Stimulated activated CD4-positive, alpha-beta T cell treated with anti-CD3 and anti-CD28 coated beads, Interleukin-15, amount 100 ng/mL, for 1 hour (primary cell): ENCODE results near the gene MCTP1.

ENCODE experiments used
- DNase-seq, 2 donors: peaks; one replicate each; pipeline ENCODE4 v3.0.0-alpha.2; 2020; ENCODE audit warnings: low read depth in 1 of 2, low spot score in 1 of 2

MCTP1 gene

DNA sequence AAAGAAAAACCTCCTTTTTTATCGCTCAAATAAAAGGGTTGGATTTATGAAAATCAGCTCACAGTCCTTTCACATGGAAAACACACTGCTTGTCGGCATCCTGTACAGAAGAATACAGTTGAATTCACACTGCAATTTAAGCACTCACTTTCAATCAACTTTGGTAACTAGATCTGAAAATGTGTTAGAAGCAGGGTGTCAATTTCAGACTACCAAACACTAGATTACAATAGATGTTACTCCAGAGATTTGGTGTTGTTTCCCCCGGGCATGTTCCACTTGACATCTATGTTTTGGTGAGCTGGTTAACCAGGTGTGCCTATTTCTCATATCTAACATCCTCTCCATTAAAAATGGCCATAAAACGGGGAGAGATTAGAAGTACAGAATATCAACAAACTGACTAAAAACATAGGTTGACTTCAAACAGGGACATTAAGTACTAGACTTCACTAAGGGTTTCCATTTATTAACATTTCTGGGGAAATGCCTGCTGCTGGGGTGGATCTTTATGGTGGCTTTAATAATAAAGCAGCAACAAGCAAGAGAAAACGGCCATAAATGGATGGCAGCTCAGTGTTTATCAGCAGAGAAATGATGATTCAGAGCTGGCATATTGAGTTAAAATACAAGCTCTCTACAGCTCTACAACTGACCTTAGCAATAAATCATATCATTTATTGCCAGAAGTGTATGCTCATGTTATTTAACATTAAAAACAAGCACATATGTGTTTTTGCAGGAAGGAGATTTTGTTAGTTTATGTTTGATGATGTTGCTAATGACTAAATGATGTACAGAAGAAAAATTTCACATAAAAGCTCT, 507.6 kb downstream of the MCTP1 start:
- DNase-seq, result no peak

DNA sequence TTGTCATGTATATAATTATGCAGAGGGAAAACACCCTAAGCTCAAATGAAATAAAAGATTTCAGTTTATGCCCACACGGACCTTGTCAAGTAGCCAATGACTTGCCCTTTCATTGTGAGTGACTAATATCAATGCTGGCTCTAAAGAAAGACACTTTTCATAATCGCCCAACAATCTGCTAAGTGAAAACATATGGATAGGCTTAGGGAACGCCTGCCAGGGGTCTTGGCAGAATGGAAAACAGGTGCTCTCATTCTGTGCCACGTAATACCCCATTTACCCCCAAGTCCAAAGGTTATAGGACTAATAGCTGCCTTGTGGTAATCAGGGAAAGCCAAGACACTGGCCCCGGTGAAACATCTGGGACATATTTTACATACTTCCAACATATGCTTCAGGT, 508.7 kb downstream of the MCTP1 start:
- DNase-seq, result no peak

DNA sequence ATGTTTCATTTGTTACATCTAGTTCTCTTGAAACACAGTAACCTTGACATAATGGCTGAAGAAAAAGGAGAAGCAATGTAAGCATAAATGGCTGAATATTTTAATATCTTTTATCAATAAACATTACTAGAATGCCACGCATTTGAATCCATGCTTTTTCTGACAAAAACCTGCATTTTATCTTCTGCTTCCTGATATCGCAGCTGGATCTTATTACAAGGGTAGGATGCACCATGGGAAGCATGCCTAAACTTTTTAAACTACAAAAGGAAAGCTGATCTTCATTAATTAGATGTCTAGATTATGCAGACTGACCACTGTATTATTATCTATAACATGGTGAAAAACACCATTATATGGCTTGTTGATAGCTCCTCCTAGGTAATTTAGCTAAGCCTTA, 509.8 kb downstream of the MCTP1 start:
- DNase-seq, result no peak

DNA sequence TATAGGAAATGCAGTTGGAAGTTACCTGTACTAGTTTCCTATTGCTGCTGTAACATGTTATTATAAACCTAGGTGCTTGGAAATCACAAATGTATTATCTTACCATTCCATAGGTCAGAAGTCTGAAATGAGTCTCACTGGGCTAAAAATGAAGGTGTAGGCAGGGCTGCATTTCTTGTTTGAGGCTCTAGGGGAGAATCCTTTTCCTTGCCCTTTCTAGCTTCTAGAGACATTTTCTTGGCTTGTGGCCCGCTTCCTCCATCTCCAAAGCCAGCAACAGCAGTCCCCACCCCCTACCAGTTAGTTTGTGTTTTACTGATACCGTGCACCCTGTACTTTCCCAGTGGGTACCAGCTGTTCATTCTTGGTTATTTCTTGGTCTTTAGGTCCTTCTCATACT, 513.2 kb downstream of the MCTP1 start:
- no peak for DNase-seq

DNA sequence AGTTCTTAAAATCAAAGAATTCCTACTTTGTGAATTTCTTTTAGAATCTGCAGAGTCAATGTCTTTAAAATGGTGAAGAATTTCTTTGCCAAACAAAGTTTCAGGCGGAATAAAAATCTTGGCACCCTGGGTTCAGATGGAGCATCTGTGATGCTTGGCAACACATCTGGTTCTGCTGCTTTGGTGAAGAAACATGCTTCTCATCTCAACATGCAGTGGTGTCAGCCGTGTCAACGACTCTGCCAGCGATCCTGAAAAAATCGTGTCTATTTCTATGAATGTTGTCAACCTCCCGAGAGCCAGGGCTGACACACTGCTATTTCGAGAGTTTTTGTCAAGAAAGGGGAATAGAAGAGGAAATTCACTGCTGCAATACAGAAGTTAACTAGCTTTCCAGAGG, 514.9 kb downstream of the MCTP1 start:
- DNase-seq, result no peak

DNA sequence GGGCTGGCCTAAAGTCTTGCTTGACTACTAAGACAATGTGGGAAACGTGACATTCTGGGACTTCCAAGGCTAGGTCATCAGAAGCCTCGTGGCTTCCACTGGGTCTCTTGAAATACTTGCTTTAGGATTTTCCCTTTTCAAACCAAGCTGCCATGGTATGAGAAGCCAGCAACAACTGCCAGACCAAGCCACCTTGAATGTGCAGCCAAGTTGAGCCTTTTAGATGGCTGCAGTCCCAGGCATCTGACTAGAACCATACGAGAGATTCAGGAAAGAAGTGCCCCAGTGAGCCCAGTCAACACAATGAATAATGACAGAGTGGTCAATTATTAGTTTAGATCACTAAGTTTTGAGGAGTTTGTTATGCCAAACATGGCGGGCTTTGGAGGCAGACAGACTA, 523.1 kb downstream of the MCTP1 start:
- no peak for DNase-seq

DNA sequence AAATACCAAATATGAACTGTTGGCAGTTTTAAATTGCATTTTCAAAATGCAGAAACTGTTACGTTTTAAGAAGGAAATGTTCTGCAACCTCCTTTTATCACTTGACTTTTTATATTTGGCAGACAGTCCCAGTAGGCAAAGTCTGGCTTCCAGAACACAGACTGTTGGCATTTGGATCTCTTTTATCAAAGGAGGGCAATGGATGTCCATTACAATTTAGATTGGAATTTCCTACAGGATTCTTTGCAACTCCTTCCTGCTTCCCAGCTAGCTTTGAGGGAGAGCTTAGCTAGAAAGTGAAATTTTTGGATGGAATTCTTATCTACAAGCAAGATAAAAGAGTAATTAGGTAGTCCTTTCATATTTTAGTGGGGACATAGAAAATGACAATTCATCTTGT, 523.8 kb downstream of the MCTP1 start:
- DNase-seq, result no peak

DNA sequence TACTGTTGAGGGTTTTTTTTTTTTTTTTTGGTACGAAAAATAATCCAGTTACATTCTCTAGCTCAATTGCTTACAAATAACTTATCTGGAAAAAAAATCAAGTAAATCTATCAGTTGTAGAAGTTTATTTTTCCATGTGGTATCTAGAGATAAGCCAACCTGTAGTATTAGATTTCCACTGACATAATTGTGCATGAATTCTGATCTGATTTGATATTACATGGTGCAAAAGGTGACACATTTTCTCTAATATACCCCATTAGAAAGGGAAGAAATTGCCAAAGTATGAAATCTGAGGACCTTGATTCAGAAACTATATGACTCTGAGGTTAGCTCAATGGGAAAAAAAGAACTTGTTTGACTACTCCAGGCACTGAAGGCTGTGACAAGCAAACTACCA, 524.9 kb downstream of the MCTP1 start:
- no peak for DNase-seq

DNA sequence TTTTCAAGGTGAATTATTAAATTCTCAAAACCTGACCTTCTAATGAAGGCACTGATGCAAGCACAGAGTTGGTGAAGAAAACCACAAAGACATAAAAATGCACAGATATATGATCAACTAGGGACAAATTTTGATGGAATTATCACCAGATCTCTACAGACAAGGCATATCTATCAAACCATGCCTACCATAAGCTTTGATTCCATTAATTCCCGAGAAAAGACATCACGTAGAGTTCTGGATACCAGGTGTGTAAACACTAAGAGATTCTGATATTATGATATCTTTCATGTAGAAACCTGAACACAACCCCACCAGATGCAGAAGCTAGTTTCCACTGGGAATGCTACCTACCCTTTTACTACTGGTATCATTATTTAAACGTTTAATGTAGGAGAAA, 525.9 kb downstream of the MCTP1 start:
- no peak for DNase-seq

DNA sequence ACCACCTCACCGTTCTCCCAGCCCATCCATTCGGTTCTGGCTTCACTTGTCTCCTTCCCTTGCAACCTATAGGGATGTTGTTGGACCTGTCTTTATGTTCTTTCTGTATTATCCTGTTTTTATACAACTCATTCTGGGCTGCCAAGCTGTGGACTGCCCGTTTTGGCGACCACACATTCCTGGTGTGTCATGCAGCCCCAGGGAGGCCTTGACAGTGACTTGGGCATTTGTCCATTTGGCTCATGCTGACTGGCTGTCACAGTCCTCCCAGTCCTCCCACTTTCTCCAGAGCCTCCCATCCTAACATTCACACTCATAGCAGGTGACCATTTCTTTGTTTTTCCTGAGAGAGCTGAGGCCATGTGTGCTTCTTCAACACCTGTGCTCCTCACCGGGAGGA, 530.1 kb downstream of the MCTP1 start:
- DNase-seq, result no peak

DNA sequence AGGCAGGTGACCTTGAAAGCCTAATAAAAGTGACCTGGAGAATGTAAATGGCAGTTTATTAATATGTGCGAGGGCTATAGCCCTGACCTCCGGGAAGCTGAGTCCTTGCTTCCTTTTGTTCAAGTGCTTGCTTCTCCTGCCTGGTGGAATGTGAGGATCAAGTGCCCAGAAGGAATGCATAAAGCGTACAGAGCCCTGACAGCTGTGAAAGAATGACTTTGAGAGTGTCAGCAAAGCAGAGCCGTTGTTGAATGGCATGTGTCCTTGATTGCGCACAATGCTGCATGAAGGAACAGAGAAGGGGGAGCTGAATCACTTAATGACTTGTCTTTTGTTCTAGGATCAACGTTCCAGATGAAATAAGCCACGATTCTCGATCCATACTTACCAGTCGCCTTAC, 533.4 kb downstream of the MCTP1 start:
- no peak for DNase-seq

DNA sequence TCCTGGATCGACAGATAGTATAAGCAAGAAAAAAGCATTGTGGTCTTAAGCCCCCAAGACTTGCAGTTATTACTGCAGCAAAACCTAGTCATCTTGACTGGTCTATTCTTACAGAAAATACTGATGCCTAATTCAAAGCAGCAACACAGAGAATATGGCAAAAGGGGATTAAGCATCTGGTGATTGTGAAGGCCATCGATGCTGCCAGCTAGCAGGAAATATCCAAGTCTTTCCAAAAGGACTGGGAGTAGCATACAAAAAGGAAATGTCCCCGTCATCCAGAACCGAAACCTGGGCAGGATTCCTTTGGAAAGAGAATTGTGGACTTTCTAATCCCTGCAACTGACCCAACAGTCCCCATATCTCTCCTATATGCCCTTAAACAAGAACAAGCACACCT, 534.2 kb downstream of the MCTP1 start:
- no peak for DNase-seq

DNA sequence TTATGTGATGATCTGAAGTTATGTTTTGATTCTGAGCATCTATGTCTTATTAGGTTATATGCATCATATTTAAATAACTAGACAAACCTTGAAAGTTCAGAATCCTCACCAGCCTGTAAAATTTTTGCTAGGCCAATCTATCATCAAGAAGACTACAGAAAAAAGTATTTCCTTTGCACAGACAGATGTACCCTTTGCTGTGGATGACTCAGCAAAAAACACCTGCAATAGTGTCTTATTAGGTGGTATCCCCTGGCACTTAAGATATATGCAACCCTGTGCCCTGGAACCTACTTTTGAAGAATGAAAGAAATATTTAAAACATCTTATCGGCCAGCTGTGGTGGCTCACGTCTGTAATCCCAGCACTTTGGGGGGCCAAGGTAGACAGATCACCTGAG, 535.9 kb downstream of the MCTP1 start:
- no peak for DNase-seq

DNA sequence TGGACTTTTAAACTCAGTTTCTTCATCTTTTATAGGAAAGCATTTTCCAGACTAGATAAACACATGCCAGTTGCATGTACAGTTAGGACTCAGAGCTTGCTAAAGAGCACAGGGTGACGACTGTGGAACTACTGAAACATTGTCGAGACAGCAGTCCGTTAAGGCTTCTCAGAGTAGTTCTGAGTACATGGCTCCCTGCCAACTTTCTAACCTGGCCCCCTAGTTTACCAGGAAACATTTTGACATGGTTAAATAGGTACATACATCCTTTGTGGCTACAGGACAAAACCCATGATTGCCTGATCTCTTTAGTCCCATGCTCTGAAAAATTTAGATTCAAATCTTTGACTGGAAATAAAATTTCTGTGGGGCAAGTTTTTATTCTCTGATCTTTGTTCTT, 536.7 kb downstream of the MCTP1 start:
- DNase-seq, result no peak

DNA sequence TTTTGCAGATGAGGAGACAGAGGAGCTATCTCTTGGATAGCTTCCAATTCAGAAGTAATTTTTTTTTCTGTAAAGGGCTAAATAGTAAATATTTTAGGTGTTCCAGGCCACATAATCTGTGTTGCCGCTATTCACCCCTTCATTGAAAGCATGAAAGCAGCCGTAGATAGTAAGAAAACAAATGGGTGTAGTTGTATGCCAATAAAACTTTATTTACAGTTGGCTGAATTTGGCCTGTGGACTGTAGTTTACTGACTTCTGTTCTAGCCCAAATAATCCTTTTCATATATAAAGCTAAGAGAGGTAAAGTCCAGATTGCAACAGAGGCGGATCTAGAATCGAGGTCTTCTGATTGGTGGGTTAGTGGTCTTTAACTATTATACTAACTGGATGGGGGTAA, 537.5 kb downstream of the MCTP1 start:
- no peak for DNase-seq

DNA sequence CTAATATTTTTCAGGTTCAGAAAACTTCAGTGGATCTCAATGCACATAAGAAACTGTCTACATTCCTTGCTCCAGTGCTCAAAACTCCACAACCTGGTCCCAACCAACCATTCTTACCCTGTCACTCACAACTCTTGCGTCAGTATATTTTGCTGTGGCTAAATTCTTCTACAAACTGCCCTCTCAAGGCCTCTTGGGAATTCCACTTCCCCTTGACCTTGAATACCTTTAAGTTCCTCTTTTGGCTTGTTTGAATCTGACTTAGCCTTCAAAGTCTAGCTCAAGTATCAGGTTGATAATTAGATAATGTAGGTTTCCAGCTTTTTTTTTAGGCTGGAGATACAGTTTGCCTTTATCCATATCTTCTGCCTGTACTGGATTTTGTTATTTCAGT, 538.2 kb downstream of the MCTP1 start:
- no peak for DNase-seq

DNA sequence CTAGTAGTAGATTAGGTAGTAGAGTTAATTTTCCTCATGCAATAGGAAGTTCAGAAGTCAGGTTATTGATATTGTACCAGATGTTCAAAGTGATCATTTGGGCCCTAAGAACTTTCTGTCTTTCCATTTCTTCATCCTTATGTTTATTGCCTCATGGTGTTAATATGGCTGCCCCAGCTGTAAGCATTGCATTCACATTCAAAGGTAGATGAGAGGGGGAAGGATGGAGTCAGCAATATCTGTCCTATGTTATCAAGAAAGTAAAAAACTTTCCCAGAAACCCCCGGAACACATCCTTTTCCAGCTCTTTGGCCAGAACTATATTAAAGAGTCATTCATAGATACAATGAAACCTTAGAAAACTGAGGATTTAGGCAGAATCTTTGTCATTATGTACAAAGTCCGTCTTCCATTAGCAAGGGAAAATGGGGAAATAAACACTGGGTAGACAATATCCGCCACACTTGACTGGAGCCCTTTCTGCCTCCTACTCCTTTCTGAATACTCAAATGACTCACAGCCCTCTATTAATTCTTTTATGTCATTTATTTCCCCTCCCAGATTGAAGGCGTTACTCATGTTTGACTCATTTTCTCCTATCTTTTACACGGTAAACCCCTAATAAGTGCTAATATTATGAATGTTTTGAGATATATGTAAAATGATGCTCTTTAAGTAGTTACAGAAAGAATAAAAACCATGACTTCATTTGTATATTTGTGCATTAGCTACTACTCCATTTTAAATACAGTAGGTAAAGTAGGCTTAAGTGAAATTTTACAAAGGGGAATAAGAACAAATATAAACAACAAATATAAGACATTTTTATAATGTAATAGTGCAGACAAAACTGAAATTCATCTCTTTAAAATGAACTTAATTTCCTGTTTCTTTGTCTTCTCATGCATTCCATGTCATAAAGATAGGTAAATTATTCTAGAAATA, 538.8 kb downstream of the MCTP1 start:
- no peak for DNase-seq

DNA sequence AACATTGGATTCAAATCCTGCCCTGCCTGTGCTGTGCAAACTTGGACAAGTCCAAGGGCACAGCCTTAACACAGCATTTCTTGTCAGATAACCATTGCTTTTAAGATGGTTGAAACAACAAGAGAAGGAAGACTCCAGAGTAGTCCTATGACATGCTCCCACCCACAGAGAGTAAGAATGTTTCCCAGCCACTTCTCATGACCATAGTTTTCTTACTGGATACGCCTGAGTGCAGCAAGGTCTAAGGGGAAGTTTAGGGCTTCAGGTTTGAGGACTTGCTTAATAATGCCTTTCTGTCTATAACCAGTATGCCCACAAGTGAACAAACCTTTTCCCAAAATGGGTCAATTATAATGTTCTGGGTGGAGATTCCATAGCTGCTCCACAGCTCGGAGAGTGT, 540.0 kb downstream of the MCTP1 start:
- DNase-seq, result no peak

DNA sequence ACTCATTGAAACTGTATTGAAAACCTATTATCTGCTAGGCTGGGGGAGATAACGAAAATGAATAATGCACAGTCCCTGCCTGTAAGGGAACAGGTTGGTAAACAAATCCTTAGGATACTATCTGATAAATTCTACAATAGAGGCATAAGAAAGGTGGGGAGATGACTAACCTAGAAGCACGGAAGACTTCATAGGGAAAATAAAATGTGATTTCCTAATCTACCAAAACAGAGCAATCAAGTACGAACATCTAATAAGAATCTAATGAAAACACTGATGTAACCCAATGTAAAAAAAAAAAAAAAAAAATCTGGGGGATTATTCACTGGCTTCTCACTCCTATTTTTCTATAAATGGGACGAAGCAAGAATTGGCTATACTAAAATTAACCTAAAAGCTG, 542.0 kb downstream of the MCTP1 start:
- DNase-seq, result no peak

DNA sequence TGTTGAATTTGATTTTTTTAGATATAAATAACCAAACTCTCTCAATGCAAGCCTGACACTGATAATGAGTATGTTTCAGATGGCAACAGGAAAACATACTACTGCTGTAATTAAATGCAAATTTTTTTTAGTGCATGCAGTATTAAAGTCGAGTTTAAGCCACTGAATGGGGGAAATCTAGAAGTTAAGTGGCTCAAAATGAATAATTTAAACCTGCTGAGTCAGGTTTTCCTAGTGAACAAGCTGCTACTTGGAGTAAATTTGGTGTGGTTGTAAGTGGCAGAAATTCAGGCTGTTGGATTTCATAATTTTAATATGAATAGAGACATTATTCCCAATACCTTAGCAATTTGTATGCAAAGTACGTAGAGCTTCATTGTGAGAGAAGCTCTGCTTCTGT, 544.6 kb downstream of the MCTP1 start:
- DNase-seq, result no peak

DNA sequence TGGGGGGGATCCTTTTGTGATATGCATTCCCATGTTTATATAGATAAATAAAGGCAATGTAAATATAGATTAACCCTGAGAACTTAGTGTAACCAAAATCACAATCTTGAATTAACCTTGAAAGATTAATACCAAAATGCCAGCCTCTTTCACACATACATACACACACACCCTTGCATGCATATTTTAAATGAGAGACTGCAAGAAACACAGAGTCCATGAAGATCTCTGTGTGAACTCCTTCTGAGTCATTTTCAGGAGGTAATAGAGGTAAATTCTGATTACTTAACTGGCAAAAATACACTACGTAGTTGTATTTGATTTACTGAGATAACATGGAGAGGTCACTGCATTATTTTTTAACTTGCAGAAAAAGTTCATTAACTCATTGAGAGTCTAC, 548.4 kb downstream of the MCTP1 start:
- DNase-seq, result no peak

DNA sequence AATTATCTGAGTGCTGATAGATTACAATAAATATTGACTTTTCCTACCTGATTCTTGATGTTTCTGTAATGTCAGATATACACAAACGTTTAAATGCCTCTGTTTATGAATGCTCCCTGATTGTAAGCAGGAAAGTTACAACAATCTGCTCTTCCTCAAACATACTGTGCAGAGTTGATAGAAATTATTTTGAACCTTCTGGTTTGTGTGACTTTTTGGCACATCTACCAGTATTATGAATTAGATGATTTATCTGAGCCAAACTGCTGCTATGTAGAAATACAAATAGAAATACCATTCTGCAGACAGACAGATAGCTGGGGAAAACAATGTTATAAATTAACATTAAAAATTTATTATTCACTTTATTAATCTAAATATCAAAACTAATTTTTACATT, 553.4 kb downstream of the MCTP1 start:
- no peak for DNase-seq
